ENCODE measurements around the gene DSG4. TPM values are rescaled to one million over a fixed set of nuclear protein-coding genes. Genes with fewer than 3 reads are reported as not detected.

DSG4 gene
- total RNA-seq, 1 donor from 2014 or later = not detected

GRCh38 chr18:31446854-31447253, 70.3 kb downstream of the DSG4 start:
- no peaks in the 10 kb centered on the region for H3K27me3 ChIP-seq
- H3K36me3 ChIP-seq = no peaks in the 10 kb centered on the region
- no peak overlapping the region for H3K27ac ChIP-seq
- H3K4me3 ChIP-seq = no peak overlapping the region
- no peak for TF ChIP-seq POLR2AphosphoS5 (IDR thresholded peaks at IDR 0.05; ENCODE audit: insufficient read depth in 1 of 2, low read depth in 1 of 2)
- TF ChIP-seq POLR2A (IDR thresholded peaks at IDR 0.05) = no peak
- TF ChIP-seq CTCF (IDR thresholded peaks at IDR 0.05) = no peak
- intact Hi-C loops (cut with DNase I) = no loop called here
- H3K4me1 ChIP-seq = no peaks in the 10 kb centered on the region
- no peak for DNase-seq (ENCODE audit: extremely low spot score in 2 of 2)
- no peaks in the 10 kb centered on the region for H3K9me3 ChIP-seq

GRCh38 chr18:31447530-31448191, 71.1 kb downstream of the DSG4 start, which contains the start of gene DSG3:
Gene DSG3, plus strand, starts transcription at chr18:31447741. Its CDS starts 137 bp downstream, at chr18:31447878.
- intact Hi-C loops (cut with DNase I) = no loop called here
- no peaks in the 10 kb centered on the region for H3K9me3 ChIP-seq
- H3K4me1 ChIP-seq = no peaks in the 10 kb centered on the region
- peak within 1 kb of the TSS in 1 of 2 donors; percentile 45 for H3K4me3 ChIP-seq
- no peak for TF ChIP-seq CTCF (IDR thresholded peaks at IDR 0.05)
- peak in 1 of 2 donors; percentile 36 for TF ChIP-seq POLR2A (IDR thresholded peaks at IDR 0.05)
- peak in 1 of 2 donors; percentile 86 for TF ChIP-seq POLR2AphosphoS5 (IDR thresholded peaks at IDR 0.05; ENCODE audit: insufficient read depth in 1 of 2, low read depth in 1 of 2)
- no peaks in the 10 kb centered on the region for H3K36me3 ChIP-seq
- H3K27ac ChIP-seq = peak within 1 kb of the TSS; percentile 80
- no peaks in the 10 kb centered on the region for H3K27me3 ChIP-seq
- no peak for DNase-seq (ENCODE audit: extremely low spot score in 2 of 2)

GRCh38 chr18:31450409-31450808, 73.8 kb downstream of the DSG4 start:
- intact Hi-C loops (cut with DNase I) = no loop called here

GRCh38 chr18:31451625-31452024, 75.0 kb downstream of the DSG4 start:
- peak overlapping the region; percentile 80 for H3K27ac ChIP-seq
- no peaks in the 10 kb centered on the region for H3K4me1 ChIP-seq
- intact Hi-C loops (cut with DNase I) = no loop called here
- H3K4me3 ChIP-seq = peak overlapping the region in 1 of 2 donors; percentile 45
- no peaks in the 10 kb centered on the region for H3K9me3 ChIP-seq
- no peaks in the 10 kb centered on the region for H3K27me3 ChIP-seq
- no peak for DNase-seq (ENCODE audit: extremely low spot score in 2 of 2)
- H3K36me3 ChIP-seq = no peaks in the 10 kb centered on the region
- peak in 1 of 2 donors; percentile 71 for TF ChIP-seq POLR2AphosphoS5 (IDR thresholded peaks at IDR 0.05; ENCODE audit: insufficient read depth in 1 of 2, low read depth in 1 of 2)
- no peak for TF ChIP-seq POLR2A (IDR thresholded peaks at IDR 0.05)

More at GRCh38 chr18:31450409-31450808, 73.8 kb downstream of the DSG4 start:
- Histone ChIP-seq H3K27me3 (no peaks in the 10 kb centered on the region), H3K27ac (peak overlapping the region; percentile 80), H3K4me3 (peak overlapping the region in 1 of 2 donors; percentile 45), H3K36me3 (no peaks in the 10 kb centered on the region), H3K4me1 (no peaks in the 10 kb centered on the region), H3K9me3 (no peaks in the 10 kb centered on the region)
- no peak for DNase-seq (ENCODE audit: extremely low spot score in 2 of 2)
- TF ChIP-seq POLR2AphosphoS5 (IDR thresholded peaks at IDR 0.05; ENCODE audit: insufficient read depth in 1 of 2, low read depth in 1 of 2) = no peak
- no peak for TF ChIP-seq CTCF (IDR thresholded peaks at IDR 0.05)
- no peak for TF ChIP-seq POLR2A (IDR thresholded peaks at IDR 0.05)

GRCh38 chr18:31454066-31454708, 77.6 kb downstream of the DSG4 start:
- no peak for DNase-seq (ENCODE audit: extremely low spot score in 2 of 2)
- H3K36me3 ChIP-seq = peaks cover 0 to 10% of the 10 kb centered on the region in 2 donors
- no peaks in the 10 kb centered on the region for H3K4me1 ChIP-seq
- H3K4me3 ChIP-seq = no peak overlapping the region
- H3K27ac ChIP-seq = peak overlapping the region; percentile 68
- H3K27me3 ChIP-seq = no peaks in the 10 kb centered on the region
- intact Hi-C loops (cut with DNase I) = no loop called here
- no peaks in the 10 kb centered on the region for H3K9me3 ChIP-seq
- TF ChIP-seq POLR2AphosphoS5 (IDR thresholded peaks at IDR 0.05; ENCODE audit: insufficient read depth in 1 of 2, low read depth in 1 of 2) (peak in 1 of 2 donors; percentile 74), POLR2A (IDR thresholded peaks at IDR 0.05) (no peak)

Small RNA genes lying within 50 kb of the gene (small RNA-seq; reads per million reads assigned to genes)
- not detected for gene RF00019
- gene RNU6-167P = not detected

Other genes starting within 250 kb of the DSG4 start
- 0.49 TPM for gene DSC1, start 213.9 kb upstream of the DSG4 start, total RNA-seq
- 122 TPM for gene DSG1, start 58.6 kb upstream of the DSG4 start, total RNA-seq
- 192 TPM for gene DSG3, start 71.0 kb downstream of the DSG4 start, total RNA-seq
- 11.8 TPM for gene DSG2, start 121.4 kb downstream of the DSG4 start, total RNA-seq
- not detected for gene TTR, start 215.1 kb downstream of the DSG4 start, total RNA-seq